HG03175 (cell line): ENCODE data around the gene ARHGEF17.

Experiments used
- ATAC-seq: cut with Tn5 transposase; IDR thresholded peaks from one replicate; pipeline ENCODE4 v1.9.1; 2021; ENCODE audit warnings: mild to moderate bottlenecking, moderate library complexity; ENCODE audit not compliant: unreplicated experiment

The ARHGEF17 gene

DNA sequence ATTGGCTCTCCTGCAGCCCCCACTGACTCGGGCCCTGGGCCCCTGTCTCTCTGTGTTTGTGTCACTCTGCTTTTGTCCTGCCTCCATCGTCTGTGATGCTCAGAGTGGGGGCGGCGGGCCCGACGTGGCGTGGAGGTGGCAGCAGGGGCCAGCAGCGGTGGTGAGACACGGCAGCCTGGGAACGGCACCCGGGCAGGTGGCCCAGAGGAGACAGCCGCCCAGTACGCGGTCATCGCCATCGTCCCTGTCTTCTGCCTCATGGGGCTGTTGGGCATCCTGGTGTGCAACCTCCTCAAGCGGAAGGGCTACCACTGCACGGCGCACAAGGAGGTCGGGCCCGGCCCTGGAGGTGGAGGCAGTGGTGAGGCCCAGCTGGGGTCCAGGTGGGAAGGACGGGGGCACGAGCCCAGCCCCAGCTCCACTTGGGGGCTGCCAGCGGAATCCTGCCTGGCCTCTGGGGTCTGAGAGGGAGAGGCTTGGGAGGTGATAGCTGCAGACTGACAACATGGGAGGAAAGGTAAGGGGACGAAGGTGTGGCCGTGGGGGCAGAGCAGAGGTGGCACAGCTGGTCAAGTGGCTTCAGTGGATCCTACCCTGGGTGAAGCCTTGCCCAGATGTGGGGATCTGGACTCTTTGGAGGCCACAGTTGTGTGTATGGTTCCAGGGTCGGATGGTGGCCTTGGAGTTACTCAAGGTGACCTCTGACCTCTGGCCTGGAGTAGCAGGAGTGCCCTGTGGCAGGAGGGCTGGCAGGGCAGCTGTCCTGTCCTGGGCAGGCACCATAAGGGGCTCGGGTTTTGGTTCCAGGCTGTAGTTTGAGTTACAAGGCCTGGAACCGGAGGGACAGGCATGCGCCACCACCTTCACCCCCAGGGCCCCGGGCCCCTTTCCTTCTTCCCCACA lies 84.3 kb downstream of the ARHGEF17 start:
- ATAC-seq: no peak

- ATAC-seq: no peak
These were observed 84.9 kb downstream of the ARHGEF17 start for GRCh38 chr11:73393011-73393380.

DNA sequence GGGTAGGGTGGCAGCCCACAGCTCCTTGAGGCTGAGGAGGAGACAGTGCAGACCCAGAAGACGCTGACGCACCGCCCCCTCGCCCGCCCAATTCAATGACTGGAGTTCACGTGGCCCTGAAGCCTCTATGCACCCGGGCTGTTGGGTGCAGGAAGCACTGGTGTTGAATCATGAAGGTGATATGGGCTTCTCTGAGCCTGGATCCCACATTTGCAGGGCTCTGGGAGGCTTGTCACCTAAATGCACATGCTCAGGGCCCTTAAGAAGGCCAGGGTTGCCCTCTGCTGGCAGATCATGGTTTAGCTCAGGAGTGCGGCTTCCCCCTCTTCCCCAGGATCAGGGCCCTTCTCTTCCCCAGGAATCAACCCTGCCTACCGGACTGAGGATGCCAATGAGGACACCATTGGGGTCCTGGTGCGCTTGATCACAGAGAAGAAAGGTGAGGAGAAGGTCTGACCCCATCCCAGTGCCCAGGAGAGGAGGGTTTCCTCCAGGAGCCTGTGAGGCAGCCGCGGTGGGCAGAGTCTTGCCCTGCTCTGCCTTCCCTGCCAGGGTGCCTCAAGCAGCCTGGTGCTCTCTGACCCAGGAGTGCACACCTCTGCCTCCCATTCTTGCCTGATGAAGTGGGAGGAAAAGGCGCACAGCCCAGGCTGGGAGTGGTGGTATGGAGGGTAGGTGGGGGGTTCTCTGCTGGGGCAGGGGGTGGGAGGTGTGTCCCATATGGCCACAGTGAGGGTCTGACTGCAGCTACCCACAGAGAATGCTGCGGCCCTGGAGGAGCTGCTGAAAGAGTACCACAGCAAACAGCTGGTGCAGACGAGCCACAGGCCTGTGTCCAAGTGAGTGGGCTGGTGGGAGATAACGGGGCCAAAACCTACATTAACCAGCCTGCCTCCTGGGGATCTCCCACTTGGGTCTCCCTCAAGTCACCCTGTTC lies 85.7 kb downstream of the ARHGEF17 start:
- ATAC-seq: no peak

DNA sequence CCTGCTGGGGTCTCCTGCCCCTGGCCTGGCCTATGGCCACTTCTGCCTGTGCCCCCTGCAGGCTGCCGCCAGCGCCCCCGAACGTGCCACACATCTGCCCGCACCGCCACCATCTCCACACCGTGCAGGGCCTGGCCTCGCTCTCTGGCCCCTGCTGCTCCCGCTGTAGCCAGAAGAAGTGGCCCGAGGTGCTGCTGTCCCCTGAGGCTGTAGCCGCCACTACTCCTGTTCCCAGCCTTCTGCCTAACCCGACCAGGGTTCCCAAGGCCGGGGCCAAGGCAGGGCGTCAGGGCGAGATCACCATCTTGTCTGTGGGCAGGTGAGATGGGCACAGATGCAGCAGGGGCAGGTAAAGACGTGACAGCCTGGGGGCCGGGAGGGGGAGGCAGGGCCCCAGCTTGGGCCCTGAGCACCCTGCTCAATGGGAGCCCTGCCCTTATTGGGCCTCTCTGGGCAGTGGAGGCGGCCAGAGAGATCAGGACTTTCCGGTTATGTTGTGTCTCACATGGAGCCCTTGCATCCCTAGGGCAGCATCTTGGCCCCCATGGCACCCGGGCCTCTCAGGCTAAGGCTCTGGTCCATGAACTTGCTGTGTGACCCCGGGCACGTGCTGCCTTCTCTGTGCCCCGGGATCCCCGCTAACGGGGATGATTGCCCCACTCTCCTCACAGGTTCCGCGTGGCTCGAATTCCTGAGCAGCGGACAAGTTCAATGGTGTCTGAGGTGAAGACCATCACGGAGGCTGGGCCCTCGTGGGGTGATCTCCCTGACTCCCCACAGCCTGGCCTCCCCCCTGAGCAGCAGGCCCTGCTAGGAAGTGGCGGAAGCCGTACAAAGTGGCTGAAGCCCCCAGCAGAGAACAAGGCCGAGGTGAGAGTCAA lies 86.6 kb downstream of the ARHGEF17 start:
- ATAC-seq: no peak

DNA sequence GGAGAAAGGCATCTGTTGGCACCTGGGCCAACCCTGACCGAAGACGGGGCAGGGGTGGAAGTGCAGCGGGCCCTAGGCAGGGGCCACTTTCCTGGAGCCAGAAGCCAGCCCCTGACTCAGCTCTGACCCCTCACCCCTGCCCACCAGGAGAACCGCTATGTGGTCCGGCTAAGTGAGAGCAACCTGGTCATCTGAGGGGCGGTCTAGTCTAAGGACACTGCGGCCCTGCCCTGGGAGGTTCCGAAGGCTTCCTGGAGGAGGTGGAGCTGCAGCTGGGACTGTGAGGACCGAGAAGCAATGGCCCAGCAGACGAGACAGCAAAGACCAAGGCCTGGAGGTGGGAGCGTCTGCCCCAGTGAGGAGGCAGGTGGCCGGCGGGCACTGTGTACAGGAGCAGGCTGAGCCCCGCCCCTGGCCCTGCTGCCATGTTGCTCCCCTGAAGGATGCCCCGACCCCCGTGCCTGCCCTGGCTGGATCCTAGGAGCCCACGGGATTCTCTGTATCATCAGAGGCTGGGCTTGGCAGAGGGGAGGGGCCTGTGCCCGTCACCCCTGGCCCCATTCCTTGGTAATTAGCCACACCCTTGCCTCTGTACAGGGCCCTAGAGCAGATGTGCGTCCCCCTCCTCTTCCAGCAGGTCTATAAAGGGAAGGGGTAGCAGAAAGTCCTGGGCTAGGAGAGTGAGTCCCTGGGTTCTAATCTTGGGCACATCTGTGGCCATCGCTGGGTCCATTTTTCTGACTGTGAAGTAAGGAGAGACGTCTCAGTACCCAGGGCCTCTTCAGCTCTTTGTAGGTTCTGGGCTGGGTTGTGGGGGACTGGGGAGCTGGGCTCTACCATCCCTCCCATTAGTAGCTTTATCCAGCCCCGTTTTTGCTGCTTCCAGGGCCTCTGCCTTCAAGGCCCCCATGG lies 87.5 kb downstream of the ARHGEF17 start:
- ATAC-seq: no peak

- ATAC-seq: no peak
These were observed 88.3 kb downstream of the ARHGEF17 start for GRCh38 chr11:73396251-73396930.

GRCh38 chr11:73396985-73397384 lies 88.9 kb downstream of the ARHGEF17 start:
- no peak for ATAC-seq

GRCh38 chr11:73397468-73398131 lies 89.5 kb downstream of the ARHGEF17 start:
- ATAC-seq: no peak

GRCh38 chr11:73398132-73398526 lies 90.1 kb downstream of the ARHGEF17 start:
- no peak for ATAC-seq

DNA sequence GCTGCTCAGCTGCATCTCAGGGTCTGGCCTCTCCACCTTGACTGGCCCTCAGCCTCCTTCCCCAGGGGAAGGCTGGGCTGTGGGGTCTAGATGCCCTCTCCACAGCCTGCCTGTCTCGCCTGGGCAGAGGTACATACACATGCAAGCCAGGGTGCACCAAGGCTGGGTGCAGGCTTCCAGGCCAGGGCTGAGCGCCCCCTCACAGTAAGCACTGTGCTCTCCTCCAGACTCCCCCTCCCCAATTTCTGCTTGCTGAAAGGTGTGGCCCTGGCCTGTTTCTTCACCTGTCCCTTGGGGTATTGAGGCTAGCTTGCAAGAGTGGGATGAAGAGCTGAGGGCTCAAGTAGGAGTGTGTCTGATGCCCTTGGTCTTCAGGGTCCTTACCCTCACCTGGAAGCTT lies 90.6 kb downstream of the ARHGEF17 start:
- no peak for ATAC-seq

- ATAC-seq: no peak
These were observed 91.1 kb downstream of the ARHGEF17 start for GRCh38 chr11:73399159-73399590.

GRCh38 chr11:73399636-73400035 lies 91.6 kb downstream of the ARHGEF17 start:
- no peak for ATAC-seq

DNA sequence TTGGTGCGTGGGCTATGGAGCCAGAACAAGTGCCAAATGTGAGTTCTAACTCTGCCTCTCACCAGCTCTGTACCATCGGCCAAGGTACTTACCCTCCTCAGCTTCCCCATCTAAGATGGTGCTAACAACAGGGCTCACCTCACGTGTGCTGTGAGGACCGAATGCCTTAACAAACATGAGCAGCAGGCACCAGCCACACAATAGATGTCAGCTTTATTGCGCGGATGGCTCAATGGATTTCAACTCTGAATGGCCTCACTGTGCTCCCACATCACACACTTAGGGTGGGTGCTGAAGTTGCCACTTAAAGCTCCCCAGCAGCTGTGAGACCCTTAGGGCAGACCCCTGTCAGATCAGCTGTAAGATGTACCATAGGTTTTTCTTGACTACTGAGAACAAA lies 92.2 kb downstream of the ARHGEF17 start:
- ATAC-seq: no peak

- ATAC-seq: no peak
These were observed 93.3 kb downstream of the ARHGEF17 start for GRCh38 chr11:73401217-73401923.

- no peak for ATAC-seq
These were observed 94.1 kb downstream of the ARHGEF17 start for GRCh38 chr11:73401924-73402833.

DNA sequence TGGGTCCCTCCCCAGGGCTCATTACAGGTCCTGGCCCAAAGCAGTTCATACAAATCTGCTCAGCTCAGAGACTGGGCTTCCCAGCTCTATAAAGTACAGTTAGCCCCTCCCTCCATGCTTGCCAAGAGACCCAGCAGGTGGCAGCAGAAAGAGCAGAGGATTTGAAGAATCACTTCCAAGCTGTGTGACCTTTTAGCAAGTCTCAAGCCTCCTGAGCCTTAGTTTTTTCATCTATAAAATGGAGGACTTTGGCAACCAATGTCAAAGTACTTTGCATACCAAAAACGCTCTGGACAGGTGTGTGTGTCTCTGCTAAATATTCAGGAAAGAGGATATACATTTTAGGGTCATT lies 94.7 kb downstream of the ARHGEF17 start:
- ATAC-seq: no peak

DNA sequence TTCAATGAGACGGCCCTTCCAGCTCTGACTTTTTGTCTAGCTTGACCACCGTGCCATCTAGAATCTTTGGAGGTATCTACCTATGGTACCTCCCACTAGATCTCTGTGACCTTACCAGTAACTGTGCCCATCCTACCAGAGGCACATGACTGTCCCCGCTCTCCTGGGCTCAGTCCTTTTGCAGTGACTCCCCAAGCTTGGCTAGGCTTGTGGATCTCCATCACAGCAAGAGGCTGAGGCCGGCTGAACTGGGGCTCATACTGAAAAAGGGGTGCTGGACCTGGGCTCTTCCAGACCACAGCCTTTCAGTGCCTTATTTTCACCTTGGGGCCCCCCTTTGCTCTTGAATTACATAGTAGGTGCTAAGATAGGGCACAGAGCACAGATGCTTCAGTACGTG lies 95.5 kb downstream of the ARHGEF17 start:
- ATAC-seq: no peak
